Measurements from ENCODE around the gene PROM2.
"Not testable (repeated sequence)": the region's sequence is repeated elsewhere in the genome, so short reads cannot be mapped to it uniquely, and the experiment has no call there.

Gene PROM2, protein sequence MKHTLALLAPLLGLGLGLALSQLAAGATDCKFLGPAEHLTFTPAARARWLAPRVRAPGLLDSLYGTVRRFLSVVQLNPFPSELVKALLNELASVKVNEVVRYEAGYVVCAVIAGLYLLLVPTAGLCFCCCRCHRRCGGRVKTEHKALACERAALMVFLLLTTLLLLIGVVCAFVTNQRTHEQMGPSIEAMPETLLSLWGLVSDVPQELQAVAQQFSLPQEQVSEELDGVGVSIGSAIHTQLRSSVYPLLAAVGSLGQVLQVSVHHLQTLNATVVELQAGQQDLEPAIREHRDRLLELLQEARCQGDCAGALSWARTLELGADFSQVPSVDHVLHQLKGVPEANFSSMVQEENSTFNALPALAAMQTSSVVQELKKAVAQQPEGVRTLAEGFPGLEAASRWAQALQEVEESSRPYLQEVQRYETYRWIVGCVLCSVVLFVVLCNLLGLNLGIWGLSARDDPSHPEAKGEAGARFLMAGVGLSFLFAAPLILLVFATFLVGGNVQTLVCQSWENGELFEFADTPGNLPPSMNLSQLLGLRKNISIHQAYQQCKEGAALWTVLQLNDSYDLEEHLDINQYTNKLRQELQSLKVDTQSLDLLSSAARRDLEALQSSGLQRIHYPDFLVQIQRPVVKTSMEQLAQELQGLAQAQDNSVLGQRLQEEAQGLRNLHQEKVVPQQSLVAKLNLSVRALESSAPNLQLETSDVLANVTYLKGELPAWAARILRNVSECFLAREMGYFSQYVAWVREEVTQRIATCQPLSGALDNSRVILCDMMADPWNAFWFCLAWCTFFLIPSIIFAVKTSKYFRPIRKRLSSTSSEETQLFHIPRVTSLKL

DNA sequence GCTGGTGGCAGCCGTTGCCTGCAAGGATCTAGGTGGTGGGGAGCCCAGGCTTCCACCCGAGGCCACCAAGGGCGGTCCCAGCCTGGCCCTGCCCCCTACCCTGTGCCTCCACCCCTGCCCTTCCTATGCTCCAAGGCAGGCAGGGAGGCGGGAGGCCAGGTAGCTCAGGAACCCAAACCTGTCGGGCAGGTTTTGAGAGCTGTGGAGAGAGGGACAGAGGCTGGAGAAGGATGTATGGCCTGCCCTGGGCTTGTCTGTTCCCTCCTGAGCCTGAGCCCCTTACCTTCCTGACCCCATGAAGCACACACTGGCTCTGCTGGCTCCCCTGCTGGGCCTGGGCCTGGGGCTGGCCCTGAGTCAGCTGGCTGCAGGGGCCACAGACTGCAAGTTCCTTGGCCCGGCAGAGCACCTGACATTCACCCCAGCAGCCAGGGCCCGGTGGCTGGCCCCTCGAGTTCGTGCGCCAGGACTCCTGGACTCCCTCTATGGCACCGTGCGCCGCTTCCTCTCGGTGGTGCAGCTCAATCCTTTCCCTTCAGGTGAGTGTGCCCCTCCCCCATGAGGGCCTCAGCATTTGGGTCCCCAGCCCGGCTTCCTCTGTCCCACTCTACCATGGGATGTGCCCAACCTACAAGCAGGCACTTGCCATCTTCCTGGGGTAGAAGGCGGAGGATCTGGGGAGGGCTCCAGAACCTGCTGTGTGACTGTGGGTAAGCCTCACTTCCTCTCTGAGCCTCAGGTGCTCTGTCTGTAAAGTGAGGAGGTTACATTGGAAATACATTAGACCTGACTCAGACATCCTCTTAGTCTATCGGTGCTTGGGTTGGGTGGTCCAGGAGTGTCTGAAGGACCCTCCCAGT, at the start of gene PROM2:
TSS of gene PROM2 (plus strand) at position 159 of the 860 bp plus-strand sequence. CDS start at position 296, 137 bp downstream.
- Mint-ChIP-seq H3K36me3 (ENCODE audit: low read depth) (no peaks in the 10 kb centered on the region), H3K4me1 (ENCODE audit: low read depth) (peaks cover 15% of the 10 kb centered on the region)

DNA sequence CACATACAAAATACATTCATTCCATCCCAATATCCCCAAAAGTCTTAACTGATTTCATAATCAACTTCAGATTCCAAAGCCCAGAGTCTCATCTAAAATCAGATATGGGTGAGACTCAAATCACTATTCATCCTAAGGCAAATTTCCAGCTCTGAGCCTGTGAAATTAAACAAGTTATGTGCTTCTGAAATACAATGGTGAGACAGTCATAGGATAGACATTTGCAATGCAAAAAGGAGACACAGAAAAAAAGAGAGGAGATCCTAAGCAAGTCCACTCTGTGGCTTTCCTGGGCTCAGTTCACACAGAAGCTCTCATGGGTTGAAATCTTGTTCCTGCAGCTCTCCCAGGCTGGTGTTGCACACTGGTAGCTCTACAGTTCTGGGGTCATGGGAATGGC, 48.6 kb upstream of the PROM2 start:
- Mint-ChIP-seq H3K27me3 (no peaks in the 10 kb centered on the region), H3K36me3 (ENCODE audit: low read depth) (no peaks in the 10 kb centered on the region), H3K27ac (no peak overlapping the region), H3K4me3 (no peak overlapping the region), H3K9me3 (peaks cover 51% of the 10 kb centered on the region), H3K4me1 (ENCODE audit: low read depth) (no peaks in the 10 kb centered on the region)
- intact Hi-C loops (cut with micrococcal nuclease), result no loop called here

More for the DNA sequence above, at the start of gene PROM2:
- intact Hi-C loops (cut with micrococcal nuclease), result no loop called here
- H3K27ac Mint-ChIP-seq, result no peak within 1 kb of the TSS
- peaks cover 6% of the 10 kb centered on the region for H3K27me3 Mint-ChIP-seq
- H3K4me3 Mint-ChIP-seq, result no peak within 1 kb of the TSS
- no peaks in the 10 kb centered on the region for H3K9me3 Mint-ChIP-seq

DNA sequence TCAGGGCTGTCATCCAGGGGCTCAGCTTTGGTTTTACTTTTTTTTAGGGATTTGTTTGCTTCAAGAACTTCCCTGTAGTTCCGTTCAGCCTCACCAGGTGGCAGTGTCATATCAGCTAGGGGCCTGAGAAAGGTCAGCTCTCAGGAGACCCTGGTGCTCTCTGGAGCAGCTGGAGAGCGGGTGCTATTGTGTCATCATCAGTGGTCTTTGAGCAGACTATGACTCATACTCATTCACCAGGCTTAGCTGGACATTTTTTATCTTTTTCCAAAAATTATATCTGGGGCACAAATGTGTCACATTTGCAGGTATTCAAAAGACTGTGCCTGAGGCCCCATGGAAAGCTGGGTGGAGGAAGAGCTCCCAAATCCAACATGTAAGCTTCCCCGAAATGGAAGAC, 42.5 kb upstream of the PROM2 start:
- intact Hi-C loops (cut with micrococcal nuclease), result loop anchor here (1.0 to 2.0 kb wide), 2 partner anchors 84 to 497 kb away; no protein-coding TSS in a partner anchor
- Mint-ChIP-seq H3K36me3 (ENCODE audit: low read depth) (no peaks in the 10 kb centered on the region), H3K4me3 (no peak overlapping the region), H3K27ac (no peak overlapping the region), H3K27me3 (no peaks in the 10 kb centered on the region), H3K4me1 (ENCODE audit: low read depth) (peaks cover 5% of the 10 kb centered on the region), H3K9me3 (peaks cover 9% of the 10 kb centered on the region)

DNA sequence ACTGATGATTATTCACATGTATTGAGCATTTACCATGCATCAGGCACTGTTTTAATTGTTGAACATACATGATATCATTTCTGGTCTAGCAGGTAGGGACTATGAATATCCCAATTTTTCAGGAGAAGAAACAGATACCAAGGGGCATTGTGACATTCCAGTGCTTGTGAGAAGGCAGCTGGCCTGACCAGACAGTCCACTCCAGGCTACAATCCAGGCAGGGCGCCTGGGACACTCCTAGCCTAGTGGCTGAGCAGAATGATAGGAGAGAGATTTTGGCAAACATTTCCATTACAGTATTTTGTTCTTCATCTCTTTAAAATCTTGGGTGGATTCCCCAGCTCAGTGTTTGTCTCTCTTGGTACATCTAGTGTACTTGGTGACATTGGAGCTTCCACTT, 42.0 kb upstream of the PROM2 start:
- intact Hi-C loops (cut with micrococcal nuclease), result no loop called here
- H3K27me3 Mint-ChIP-seq, result no peaks in the 10 kb centered on the region
- no peak overlapping the region for H3K4me3 Mint-ChIP-seq
- peaks cover 5% of the 10 kb centered on the region for H3K4me1 Mint-ChIP-seq (ENCODE audit: low read depth)
- H3K36me3 Mint-ChIP-seq (ENCODE audit: low read depth), result no peaks in the 10 kb centered on the region
- H3K9me3 Mint-ChIP-seq, result peaks cover 9% of the 10 kb centered on the region
- no peak overlapping the region for H3K27ac Mint-ChIP-seq

DNA sequence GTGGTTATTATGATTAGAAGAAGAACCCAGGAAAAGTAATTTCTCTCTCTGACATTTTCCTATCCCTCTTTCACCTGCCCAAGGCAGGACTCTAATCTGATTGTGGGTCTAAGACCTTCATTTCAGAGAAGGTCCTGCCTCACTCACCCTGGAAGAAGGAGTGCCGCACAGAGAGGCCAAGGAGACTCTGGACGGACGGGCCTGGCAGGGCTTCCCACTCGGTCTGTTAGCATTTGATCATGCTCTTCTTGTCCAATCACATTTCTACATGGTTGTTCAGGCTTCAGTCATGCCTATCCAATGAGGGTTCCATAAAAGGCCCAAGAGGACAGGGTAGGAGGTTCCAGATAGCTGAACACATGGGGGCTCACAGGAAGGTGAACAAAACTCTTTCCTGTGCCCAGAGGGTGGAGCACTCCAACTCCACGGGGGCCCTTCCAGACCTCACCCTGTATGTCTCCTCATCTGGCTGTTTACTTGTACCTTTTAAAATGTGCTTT, 39.9 kb upstream of the PROM2 start:
- H3K9me3 Mint-ChIP-seq, result peaks cover 9% of the 10 kb centered on the region
- intact Hi-C loops (cut with micrococcal nuclease), result no loop called here
- no peak overlapping the region for H3K27ac Mint-ChIP-seq
- H3K27me3 Mint-ChIP-seq, result no peaks in the 10 kb centered on the region
- H3K4me3 Mint-ChIP-seq, result no peak overlapping the region
- no peaks in the 10 kb centered on the region for H3K36me3 Mint-ChIP-seq (ENCODE audit: low read depth)
- peaks cover 5% of the 10 kb centered on the region for H3K4me1 Mint-ChIP-seq (ENCODE audit: low read depth)

DNA sequence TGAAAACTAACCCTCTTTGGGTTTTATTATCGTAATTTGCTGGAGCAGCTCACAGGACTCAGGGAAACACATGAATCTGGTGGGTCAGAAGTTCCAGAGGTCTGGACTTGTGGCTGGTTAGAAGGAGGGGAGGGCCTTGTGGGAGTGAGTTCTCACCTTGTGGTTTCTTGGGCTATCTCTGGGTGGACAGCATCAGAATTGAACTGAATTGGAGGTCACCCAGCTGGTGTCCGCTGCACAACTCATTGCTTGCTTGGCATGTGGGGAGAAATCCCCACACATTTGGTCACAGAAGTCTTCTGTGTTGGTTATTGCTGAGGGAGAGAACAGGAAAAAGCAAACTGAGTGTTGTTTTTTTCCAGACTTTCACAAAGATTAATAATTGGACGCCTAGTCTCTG, 39.4 kb upstream of the PROM2 start:
- intact Hi-C loops (cut with micrococcal nuclease), result no loop called here
- H3K4me1 Mint-ChIP-seq (ENCODE audit: low read depth), result peaks cover 5% of the 10 kb centered on the region
- H3K36me3 Mint-ChIP-seq (ENCODE audit: low read depth), result no peaks in the 10 kb centered on the region
- no peak overlapping the region for H3K27ac Mint-ChIP-seq
- H3K4me3 Mint-ChIP-seq, result no peak overlapping the region
- H3K27me3 Mint-ChIP-seq, result no peaks in the 10 kb centered on the region
- peaks cover 11% of the 10 kb centered on the region for H3K9me3 Mint-ChIP-seq

DNA sequence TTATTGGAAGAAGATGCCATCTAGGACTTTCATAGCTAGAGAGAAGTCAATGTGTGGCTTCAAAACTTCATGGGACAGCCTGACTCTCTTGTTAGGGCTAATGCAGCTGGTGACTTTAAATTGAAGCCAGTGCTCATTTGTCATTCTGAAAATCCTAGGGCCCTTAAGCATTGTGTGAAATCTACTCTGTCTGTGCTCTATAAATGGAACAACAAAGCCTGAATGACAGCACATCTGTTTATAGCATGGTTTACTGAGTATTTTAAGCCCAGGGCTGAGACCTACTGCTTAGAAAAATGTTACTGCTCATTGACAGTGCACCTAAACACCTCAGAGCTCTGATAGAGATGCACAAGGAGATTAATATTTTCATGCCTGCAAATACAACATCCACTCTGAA, 36.1 kb upstream of the PROM2 start:
- Mint-ChIP-seq H3K9me3 (peaks cover 44% of the 10 kb centered on the region), H3K4me1 (ENCODE audit: low read depth) (peaks cover 5% of the 10 kb centered on the region), H3K4me3 (no peak overlapping the region), H3K27ac (no peak overlapping the region), H3K27me3 (no peaks in the 10 kb centered on the region), H3K36me3 (ENCODE audit: low read depth) (no peaks in the 10 kb centered on the region)
- intact Hi-C loops (cut with micrococcal nuclease), result no loop called here

DNA sequence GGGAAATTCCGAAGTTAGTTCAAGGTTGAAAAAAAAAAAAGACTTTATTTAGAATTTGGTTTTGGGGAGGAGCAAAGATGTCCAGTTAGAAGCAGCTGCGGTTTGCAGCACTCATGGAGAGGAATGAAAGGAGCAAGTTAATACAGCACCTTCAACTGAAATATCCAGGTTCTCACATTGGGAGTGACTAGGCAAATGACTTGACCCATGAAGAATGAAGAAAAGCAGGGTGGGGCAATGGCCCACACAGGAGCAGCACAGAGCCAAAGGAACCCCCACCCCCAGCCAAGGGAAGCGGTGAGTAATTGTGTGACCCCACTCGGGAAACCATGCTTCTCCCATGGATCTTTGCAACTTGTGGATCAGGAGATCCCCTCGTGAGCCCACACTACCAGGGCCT, 34.2 kb upstream of the PROM2 start:
- Mint-ChIP-seq H3K4me1 (ENCODE audit: low read depth) (peaks cover 5% of the 10 kb centered on the region), H3K36me3 (ENCODE audit: low read depth) (no peaks in the 10 kb centered on the region), H3K27ac (no peak overlapping the region), H3K9me3 (peaks cover 54% of the 10 kb centered on the region), H3K27me3 (no peaks in the 10 kb centered on the region), H3K4me3 (no peak overlapping the region)
- intact Hi-C loops (cut with micrococcal nuclease), result no loop called here

DNA sequence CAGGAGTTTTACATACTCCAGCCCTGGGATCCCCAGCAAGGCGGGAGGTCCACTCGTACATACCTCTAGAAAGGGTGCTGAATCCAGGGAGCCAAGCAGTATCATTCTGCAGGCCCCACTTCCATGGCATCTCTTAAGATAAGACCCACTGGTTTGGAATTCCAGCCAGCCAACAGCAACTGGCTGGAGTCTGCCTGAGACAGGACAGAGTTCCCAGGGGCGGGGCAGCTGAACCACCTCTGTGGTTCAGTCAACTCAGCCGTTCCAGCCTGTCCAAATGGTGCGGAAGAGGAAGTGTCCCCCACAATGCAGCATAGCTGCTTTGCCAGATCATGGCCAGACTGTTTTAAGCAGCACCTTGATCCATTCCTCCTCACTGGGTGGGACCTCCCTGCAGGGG, 33.7 kb upstream of the PROM2 start:
- intact Hi-C loops (cut with micrococcal nuclease), result no loop called here
- Mint-ChIP-seq H3K4me1 (ENCODE audit: low read depth) (peaks cover 2% of the 10 kb centered on the region), H3K4me3 (no peak overlapping the region), H3K27ac (no peak overlapping the region), H3K27me3 (no peaks in the 10 kb centered on the region), H3K9me3 (peaks cover 51% of the 10 kb centered on the region), H3K36me3 (ENCODE audit: low read depth) (no peaks in the 10 kb centered on the region)

DNA sequence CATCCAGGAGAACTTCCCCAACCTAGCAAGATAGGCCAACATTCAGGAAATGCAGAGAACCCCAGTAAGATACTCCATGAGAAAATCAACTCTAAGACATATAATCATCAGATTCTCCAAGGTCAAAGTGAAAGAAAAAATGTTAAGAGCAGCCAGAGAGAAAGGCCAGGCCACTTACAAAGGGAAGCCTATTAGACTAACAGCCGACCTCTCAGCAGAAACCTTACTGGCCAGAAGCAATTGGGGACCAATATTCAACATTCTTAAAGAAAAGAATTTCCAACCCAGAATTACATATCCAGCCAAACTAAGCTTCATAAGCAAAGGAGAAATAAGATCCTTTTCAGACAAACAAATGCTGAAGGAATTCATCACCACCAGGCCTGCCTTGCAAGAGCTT, 32.2 kb upstream of the PROM2 start:
- intact Hi-C loops (cut with micrococcal nuclease); H3K27me3 Mint-ChIP-seq; H3K4me1 Mint-ChIP-seq (ENCODE audit: low read depth); H3K4me3 Mint-ChIP-seq; H3K27ac Mint-ChIP-seq; H3K36me3 Mint-ChIP-seq (ENCODE audit: low read depth): not testable (repeated sequence)
- peaks cover 47% of the 10 kb centered on the region for H3K9me3 Mint-ChIP-seq

DNA sequence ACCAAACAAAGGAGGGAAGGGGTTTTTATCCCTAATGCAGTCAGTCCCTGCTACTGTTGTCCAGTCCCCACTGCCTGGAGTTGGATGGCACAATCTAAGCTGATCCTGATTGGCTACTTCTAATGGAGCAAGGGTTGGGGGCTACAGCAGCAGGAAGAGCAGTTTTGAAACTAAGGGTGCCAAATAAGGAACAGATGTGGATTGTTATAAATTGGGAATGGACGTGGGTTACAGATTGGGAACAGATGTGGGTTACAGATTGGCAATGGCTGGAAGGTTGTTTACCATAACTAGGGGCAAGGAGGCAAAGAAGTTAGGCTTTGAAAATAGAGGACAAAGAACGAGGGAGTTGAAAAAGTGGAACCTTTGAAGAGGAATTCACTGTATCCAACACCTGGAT, 16.0 kb upstream of the PROM2 start:
- H3K36me3 Mint-ChIP-seq (ENCODE audit: low read depth), result no peaks in the 10 kb centered on the region
- no peak overlapping the region for H3K4me3 Mint-ChIP-seq
- H3K27ac Mint-ChIP-seq, result no peak overlapping the region
- peaks cover 36% of the 10 kb centered on the region for H3K9me3 Mint-ChIP-seq
- peaks cover 33% of the 10 kb centered on the region for H3K4me1 Mint-ChIP-seq (ENCODE audit: low read depth)
- peaks cover 1% of the 10 kb centered on the region for H3K27me3 Mint-ChIP-seq
- intact Hi-C loops (cut with micrococcal nuclease), result no loop called here

DNA sequence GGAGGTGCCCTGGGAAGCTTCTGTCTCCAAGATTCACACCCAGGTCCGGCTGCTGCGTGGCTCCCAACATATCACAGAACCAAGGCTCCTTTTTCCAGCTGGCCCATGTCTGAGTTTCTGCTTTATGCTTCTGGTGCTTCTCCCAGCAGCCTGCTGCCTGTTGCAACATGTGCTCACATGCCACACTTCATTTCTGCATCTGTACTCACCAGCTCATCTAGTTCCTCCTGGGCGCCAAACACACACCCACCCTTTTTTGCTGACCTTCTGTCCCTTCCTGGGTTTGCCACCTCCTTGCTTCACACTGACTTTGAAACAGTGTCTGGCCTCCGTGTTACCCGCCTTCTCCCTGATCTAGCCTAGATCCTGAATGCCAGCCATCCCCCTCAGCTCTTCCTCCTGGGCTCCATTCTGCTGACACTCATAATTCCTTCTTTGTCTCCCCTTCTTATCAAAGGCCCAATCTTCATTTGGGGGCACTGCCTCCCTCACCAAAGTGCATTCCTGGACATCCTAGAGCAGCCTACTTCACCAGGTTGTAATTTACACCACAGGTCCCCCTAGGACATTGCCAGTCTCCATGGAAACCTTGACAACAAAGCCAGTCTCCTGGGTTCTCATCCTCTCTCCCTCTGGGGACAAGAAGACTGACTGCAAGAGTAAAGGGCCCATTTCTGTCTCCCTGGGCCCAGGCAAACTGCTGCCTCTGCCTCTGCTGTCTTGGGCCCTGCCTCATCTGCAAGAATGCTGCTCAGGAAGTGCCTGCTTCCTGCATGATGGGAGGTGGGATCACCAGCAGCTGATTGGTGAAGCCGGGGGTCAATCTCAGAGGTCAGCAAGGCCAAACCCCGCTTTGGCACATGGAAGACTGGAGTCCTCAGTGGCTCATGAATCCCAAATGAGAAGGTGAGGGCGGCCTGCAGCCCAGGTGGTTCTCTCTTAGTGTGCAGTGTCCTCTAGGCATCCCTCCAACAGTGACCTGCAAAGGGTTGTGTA, 13.9 kb upstream of the PROM2 start:
- Mint-ChIP-seq H3K4me3 (no peak overlapping the region), H3K36me3 (ENCODE audit: low read depth) (no peaks in the 10 kb centered on the region), H3K27me3 (peaks cover 7% of the 10 kb centered on the region), H3K9me3 (peaks cover 31% of the 10 kb centered on the region), H3K27ac (peak overlapping the region; percentile 0), H3K4me1 (ENCODE audit: low read depth) (peaks cover 33% of the 10 kb centered on the region)
- intact Hi-C loops (cut with micrococcal nuclease), result no loop called here

DNA sequence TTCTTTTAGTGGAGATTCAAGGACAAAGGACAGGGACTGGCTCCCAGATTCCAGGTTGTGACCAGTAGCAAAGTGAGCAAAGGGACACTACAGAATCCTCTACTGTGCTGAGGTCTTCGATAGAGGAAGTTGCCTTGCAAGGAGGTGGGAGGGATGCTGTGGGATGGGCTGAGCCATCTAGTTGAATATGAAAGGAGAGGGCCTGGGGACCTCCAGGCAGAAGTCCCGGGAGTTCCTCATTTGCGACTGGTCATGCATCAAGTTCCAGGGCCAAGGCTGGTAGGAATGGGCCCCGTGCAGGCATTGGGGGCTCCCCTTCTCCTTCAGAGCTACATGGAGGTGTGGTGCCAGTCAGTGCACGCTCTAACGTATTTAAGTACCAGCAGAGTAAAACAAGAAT, 12.6 kb upstream of the PROM2 start:
- H3K36me3 Mint-ChIP-seq (ENCODE audit: low read depth), result no peaks in the 10 kb centered on the region
- H3K4me1 Mint-ChIP-seq (ENCODE audit: low read depth), result peaks cover 33% of the 10 kb centered on the region
- peaks cover 18% of the 10 kb centered on the region for H3K9me3 Mint-ChIP-seq
- peaks cover 11% of the 10 kb centered on the region for H3K27me3 Mint-ChIP-seq
- H3K4me3 Mint-ChIP-seq, result no peak overlapping the region
- no peak overlapping the region for H3K27ac Mint-ChIP-seq
- intact Hi-C loops (cut with micrococcal nuclease), result no loop called here
